Embryonic facial prominence (tissue), 1 donor: ENCODE data around the gene PTPN5.
"Not testable (repeated sequence)": the region's sequence is repeated elsewhere in the genome, so short reads cannot be mapped to it uniquely, and the experiment has no call there.

Source experiments
- DNase-seq: peaks from one replicate; pipeline ENCODE4 v3.0.0-alpha.2; 2016; ENCODE audit errors: extremely low spot score

PTPN5 gene

GRCh38 chr11:18791207-18791968 lies at the start of gene PTPN5:
PTPN5 (minus strand) TSS chr11:18791798; CDS start chr11:18771958, 19,840 bp downstream.
- no peak for DNase-seq

- no peak for DNase-seq
These were observed 44.8 kb upstream of the PTPN5 start for GRCh38 chr11:18836417-18836816.

- DNase-seq, result no peak
These were observed 43.3 kb upstream of the PTPN5 start for GRCh38 chr11:18834754-18835466.

GRCh38 chr11:18820160-18820559 lies 28.6 kb upstream of the PTPN5 start:
- DNase-seq, result not testable (repeated sequence)

- no peak for DNase-seq
These were observed 12.8 kb upstream of the PTPN5 start for GRCh38 chr11:18804199-18804999.

GRCh38 chr11:18802381-18803257 lies 11.0 kb upstream of the PTPN5 start:
- DNase-seq, result peak; percentile 48

GRCh38 chr11:18798799-18799469 lies 7.3 kb upstream of the PTPN5 start:
- no peak for DNase-seq

GRCh38 chr11:18794956-18795355 lies 3.4 kb upstream of the PTPN5 start:
- no peak for DNase-seq

- no peak for DNase-seq
These were observed 1.2 kb upstream of the PTPN5 start for GRCh38 chr11:18792827-18793226.

- DNase-seq, result no peak
These were observed 501 bp upstream of the PTPN5 start for GRCh38 chr11:18791969-18792628.

- no peak for DNase-seq
These were observed 753 bp downstream of the PTPN5 start for GRCh38 chr11:18790883-18791206.

- DNase-seq, result no peak
These were observed 1.7 kb downstream of the PTPN5 start for GRCh38 chr11:18789942-18790341.

GRCh38 chr11:18785411-18785810 lies 6.2 kb downstream of the PTPN5 start:
- no peak for DNase-seq

- no peak for DNase-seq
These were observed 10.7 kb downstream of the PTPN5 start for GRCh38 chr11:18780896-18781295.

GRCh38 chr11:18780329-18780728 lies 11.3 kb downstream of the PTPN5 start:
- no peak for DNase-seq

GRCh38 chr11:18778468-18778867 lies 13.1 kb downstream of the PTPN5 start:
- no peak for DNase-seq

- DNase-seq, result no peak
These were observed 15.3 kb downstream of the PTPN5 start for GRCh38 chr11:18776324-18776723.

- DNase-seq, result no peak
These were observed 15.9 kb downstream of the PTPN5 start for GRCh38 chr11:18775492-18776292.

- DNase-seq, result no peak
These were observed 16.8 kb downstream of the PTPN5 start for GRCh38 chr11:18774801-18775200.

- DNase-seq, result no peak
These were observed 17.9 kb downstream of the PTPN5 start for GRCh38 chr11:18773681-18774080.
